GM19239 (cell line): ENCODE data around the gene SBF2.
"Not testable (repeated sequence)": the region's sequence is repeated elsewhere in the genome, so short reads cannot be mapped to it uniquely, and the experiment has no call there.

Experiments
- DNase-seq: peaks from one replicate; pipeline ENCODE4 v3.0.0; 2011; ENCODE audit warnings: low spot score; ENCODE audit not compliant: insufficient read length
- FAIRE-seq: peaks from 2 replicates; lab custom pipeline; 2011; peaks lifted over from hg19 to GRCh38; lab: Jason Lieb, UNC

SBF2 gene

GRCh38 chr11:10035932-10036331 lies 258.1 kb downstream of the SBF2 start:
- not testable (repeated sequence) for FAIRE-seq

GRCh38 chr11:10032935-10033334 lies 261.1 kb downstream of the SBF2 start:
- no peak for DNase-seq
- FAIRE-seq: no peak

More at GRCh38 chr11:10035932-10036331, 258.1 kb downstream of the SBF2 start:
- DNase-seq: not testable (repeated sequence)

- no peak for FAIRE-seq
These were observed 263.9 kb downstream of the SBF2 start for GRCh38 chr11:10030122-10030490.

GRCh38 chr11:10029386-10030121 lies 264.5 kb downstream of the SBF2 start:
- no peak for DNase-seq

More at GRCh38 chr11:10030122-10030490, 263.9 kb downstream of the SBF2 start:
- DNase-seq: no peak

GRCh38 chr11:10026514-10026913 lies 267.5 kb downstream of the SBF2 start:
- DNase-seq (no peak), FAIRE-seq (no peak)

More at GRCh38 chr11:10029386-10030121, 264.5 kb downstream of the SBF2 start:
- FAIRE-seq: no peak

GRCh38 chr11:10023212-10023611 lies 270.8 kb downstream of the SBF2 start:
- FAIRE-seq: no peak

GRCh38 chr11:10022764-10023163 lies 271.3 kb downstream of the SBF2 start:
- FAIRE-seq: no peak
- no peak for DNase-seq

More at GRCh38 chr11:10023212-10023611, 270.8 kb downstream of the SBF2 start:
- no peak for DNase-seq

GRCh38 chr11:10021563-10021962 lies 272.5 kb downstream of the SBF2 start:
- DNase-seq (no peak), FAIRE-seq (no peak)

- DNase-seq: no peak
- no peak for FAIRE-seq
These were observed 273.9 kb downstream of the SBF2 start for GRCh38 chr11:10019906-10020682.

GRCh38 chr11:10017911-10018310 lies 276.1 kb downstream of the SBF2 start:
- FAIRE-seq (no peak), DNase-seq (no peak)

- no peak for FAIRE-seq
- no peak for DNase-seq
These were observed 277.0 kb downstream of the SBF2 start for GRCh38 chr11:10017050-10017449.

- DNase-seq: no peak
- no peak for FAIRE-seq
These were observed 282.0 kb downstream of the SBF2 start for GRCh38 chr11:10012068-10012467.

- no peak for DNase-seq
- FAIRE-seq: no peak
These were observed 288.0 kb downstream of the SBF2 start for GRCh38 chr11:10005955-10006525.

- no peak for DNase-seq
- no peak for FAIRE-seq
These were observed 289.4 kb downstream of the SBF2 start for GRCh38 chr11:10004526-10005113.

- FAIRE-seq (no peak), DNase-seq (no peak)
These were observed 291.8 kb downstream of the SBF2 start for GRCh38 chr11:10002221-10002620.

GRCh38 chr11:9992306-9992705 lies 301.7 kb downstream of the SBF2 start:
- DNase-seq: no peak
- FAIRE-seq: no peak

GRCh38 chr11:9990221-9990973 lies 303.6 kb downstream of the SBF2 start:
- DNase-seq (no peak), FAIRE-seq (no peak)

- peak; percentile 18 for FAIRE-seq
- DNase-seq: not testable (repeated sequence)
These were observed 306.7 kb downstream of the SBF2 start for GRCh38 chr11:9987303-9987702.

- DNase-seq (no peak), FAIRE-seq (no peak)
These were observed 311.0 kb downstream of the SBF2 start for GRCh38 chr11:9982796-9983579.
